OCI-LY1 (cell line): ENCODE measurements around the gene ZNF605.

Experiments used
- CTCF ChIP-seq: fragments of 200-600 bp; sonication (generic), shearing (Covaris generic); IDR thresholded peaks from 2 replicates; pipeline ENCODE4 v1.5.1; 2017; ENCODE audit warnings: mild to moderate bottlenecking, antibody characterized with exemption, low read length, moderate library complexity, mixed read lengths
- EZH2 ChIP-seq: fragments of 200-600 bp; sonication (generic), shearing (Covaris generic); IDR thresholded peaks from 2 replicates; pipeline ENCODE4 v1.8.0; 2017; ENCODE audit warnings: borderline replicate concordance, mixed run types, mild to moderate bottlenecking, antibody characterized with exemption, low read length, moderate library complexity, mixed read lengths

GRCh38 chr12:132869551-132869950 lies 86.6 kb downstream of the ZNF605 start:
- TF ChIP-seq CTCF = no peak
- no peak for TF ChIP-seq EZH2
